Measurements from ENCODE around the gene PDLIM3. TPM values are rescaled to one million over a fixed set of nuclear protein-coding genes. Genes with fewer than 3 reads are reported as not detected.

The PDLIM3 gene
- total RNA-seq, 1 donor = 15.1 TPM

DNA sequence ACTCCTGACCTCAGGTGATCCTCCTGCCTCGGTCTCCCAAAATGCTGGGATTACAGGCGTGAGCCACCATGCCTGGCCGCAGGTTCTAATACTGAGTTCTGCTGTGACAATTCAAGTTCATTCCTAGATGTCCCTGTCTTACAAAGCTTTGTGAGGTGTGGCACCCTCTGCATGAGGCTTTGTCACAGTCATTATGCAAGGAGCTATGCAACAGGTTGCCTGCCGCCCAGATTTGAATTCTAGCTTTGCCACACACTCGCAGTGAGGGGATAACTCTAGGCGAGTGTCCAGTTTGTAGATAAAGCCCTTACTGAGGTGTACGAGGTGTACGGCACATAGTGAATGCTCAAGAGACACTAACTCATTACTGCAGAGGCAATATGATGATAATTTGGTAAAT, 67.3 kb downstream of the PDLIM3 start:
- no peak for DNase-seq (ENCODE audit: low read depth)
- TF ChIP-seq, protein P1, sequence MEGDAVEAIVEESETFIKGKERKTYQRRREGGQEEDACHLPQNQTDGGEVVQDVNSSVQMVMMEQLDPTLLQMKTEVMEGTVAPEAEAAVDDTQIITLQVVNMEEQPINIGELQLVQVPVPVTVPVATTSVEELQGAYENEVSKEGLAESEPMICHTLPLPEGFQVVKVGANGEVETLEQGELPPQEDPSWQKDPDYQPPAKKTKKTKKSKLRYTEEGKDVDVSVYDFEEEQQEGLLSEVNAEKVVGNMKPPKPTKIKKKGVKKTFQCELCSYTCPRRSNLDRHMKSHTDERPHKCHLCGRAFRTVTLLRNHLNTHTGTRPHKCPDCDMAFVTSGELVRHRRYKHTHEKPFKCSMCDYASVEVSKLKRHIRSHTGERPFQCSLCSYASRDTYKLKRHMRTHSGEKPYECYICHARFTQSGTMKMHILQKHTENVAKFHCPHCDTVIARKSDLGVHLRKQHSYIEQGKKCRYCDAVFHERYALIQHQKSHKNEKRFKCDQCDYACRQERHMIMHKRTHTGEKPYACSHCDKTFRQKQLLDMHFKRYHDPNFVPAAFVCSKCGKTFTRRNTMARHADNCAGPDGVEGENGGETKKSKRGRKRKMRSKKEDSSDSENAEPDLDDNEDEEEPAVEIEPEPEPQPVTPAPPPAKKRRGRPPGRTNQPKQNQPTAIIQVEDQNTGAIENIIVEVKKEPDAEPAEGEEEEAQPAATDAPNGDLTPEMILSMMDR (IDR thresholded peaks at IDR 0.05; ENCODE audit: insufficient read depth, low read depth, low read length) = no peak
- H3K4me3 ChIP-seq (ENCODE audit: low read depth, low read length) = no peak overlapping the region

DNA sequence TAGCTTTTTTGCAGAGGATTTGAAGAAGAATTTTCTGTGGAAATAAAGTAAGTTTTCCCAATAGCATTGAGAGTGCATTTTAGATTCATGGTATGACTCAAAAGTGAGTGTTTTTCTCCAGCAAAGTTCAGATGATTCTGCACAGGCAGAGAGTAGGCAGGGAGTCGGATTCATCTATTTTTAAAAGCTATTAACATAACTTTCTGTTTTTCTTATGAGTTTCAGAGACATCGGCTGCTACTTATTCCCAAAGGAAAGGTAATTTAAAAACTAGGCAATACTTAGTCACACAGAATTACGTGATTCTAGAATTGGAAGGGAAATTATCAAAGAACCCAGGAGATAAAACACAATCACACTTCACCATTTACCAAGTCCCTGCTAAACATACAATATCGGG, 68.2 kb downstream of the PDLIM3 start:
- no peak for DNase-seq (ENCODE audit: low read depth)
- H3K4me3 ChIP-seq (ENCODE audit: low read depth, low read length) = no peak overlapping the region
- TF ChIP-seq, protein P1 (IDR thresholded peaks at IDR 0.05; ENCODE audit: insufficient read depth, low read depth, low read length) = no peak

DNA sequence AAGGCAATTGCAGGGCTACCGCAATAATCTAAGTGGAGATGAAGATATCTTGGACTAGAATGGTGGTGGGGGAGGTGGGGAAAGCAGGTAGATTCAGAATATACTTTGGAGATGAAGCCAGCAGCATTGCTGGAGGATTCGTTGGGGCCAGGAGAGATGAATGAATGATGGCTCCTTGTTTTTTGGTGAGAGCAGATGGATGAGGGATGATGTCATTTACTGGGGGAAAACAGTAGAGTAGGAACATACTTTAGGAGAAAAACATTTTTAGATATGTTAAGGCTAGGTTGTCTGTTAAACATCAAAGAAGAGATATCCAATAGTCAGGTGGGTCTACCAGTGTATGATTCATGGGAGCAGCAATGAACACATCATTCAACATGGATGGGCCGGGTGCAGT, 69.6 kb downstream of the PDLIM3 start:
- no peak for DNase-seq (ENCODE audit: low read depth)
- no peak overlapping the region for H3K4me3 ChIP-seq (ENCODE audit: low read depth, low read length)
- TF ChIP-seq, protein P1 (IDR thresholded peaks at IDR 0.05; ENCODE audit: insufficient read depth, low read depth, low read length) = no peak

DNA sequence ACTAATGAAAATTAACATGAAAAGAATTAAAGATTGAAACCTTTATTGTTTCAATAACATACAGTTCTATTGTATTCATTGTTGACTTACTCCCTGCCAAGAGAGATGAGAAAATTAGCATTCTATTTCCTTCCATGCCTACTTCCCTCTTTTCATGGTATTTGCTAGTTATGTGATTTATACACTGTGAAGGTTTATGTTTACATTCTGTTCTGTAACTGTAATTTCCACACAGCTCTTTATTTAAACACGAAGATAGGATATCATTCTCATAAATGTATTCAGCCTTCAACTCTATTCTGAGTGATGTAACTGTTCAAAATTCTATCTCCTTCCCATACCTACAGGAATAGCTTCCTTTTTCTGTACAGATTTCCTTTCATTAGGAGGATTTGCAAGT, 70.4 kb downstream of the PDLIM3 start:
- TF ChIP-seq, protein P1 (IDR thresholded peaks at IDR 0.05; ENCODE audit: insufficient read depth, low read depth, low read length) = no peak

DNA sequence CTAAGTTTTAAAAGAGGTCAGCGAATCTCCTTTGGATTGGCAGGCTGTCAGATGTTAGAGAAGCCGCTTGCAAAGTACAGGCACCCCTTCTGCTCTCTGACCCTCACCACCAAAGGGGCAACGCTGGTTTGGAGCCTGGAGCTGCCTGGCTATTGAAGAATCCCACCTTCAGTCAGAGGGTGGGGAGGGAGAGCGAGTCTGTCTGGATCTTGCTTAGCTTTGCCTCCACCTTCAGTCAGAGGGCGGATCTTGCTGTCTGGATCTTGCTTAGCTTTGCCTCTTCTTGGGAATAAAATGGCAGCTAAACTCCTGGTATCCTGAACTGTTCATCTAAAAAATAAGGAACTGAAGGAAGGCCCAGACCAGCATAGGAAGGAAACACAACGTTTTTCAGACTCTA, 71.1 kb downstream of the PDLIM3 start:
- TF ChIP-seq, protein P1 (IDR thresholded peaks at IDR 0.05; ENCODE audit: insufficient read depth, low read depth, low read length) = no peak
- H3K4me3 ChIP-seq (ENCODE audit: low read depth, low read length) = no peak overlapping the region
- no peak for DNase-seq (ENCODE audit: low read depth)

More for the DNA sequence above, 70.4 kb downstream of the PDLIM3 start:
- H3K4me3 ChIP-seq (ENCODE audit: low read depth, low read length) = no peak overlapping the region
- peak; percentile 40 for DNase-seq (ENCODE audit: low read depth)

DNA sequence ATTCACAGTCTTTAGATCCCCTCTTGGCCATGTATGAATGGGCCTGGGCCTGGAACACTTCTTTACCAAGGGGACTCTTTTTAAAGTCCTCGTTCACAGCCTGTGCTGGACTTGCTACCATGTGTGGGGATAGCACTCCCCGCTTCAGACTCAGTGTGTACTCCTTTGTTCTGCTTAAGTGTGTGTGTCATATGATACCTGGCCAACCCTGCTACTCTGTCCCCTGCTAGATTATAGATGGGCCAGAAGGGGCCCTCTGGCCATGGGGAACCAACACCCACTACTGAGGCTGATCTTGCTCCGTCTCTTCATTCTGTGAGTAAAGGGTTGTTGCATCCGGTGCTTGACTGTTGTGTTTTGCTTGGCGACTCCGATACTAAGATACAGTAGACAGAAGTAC, 71.8 kb downstream of the PDLIM3 start:
- no peak for DNase-seq (ENCODE audit: low read depth)
- TF ChIP-seq, protein P1 (IDR thresholded peaks at IDR 0.05; ENCODE audit: insufficient read depth, low read depth, low read length) = no peak
- H3K4me3 ChIP-seq (ENCODE audit: low read depth, low read length) = no peak overlapping the region

DNA sequence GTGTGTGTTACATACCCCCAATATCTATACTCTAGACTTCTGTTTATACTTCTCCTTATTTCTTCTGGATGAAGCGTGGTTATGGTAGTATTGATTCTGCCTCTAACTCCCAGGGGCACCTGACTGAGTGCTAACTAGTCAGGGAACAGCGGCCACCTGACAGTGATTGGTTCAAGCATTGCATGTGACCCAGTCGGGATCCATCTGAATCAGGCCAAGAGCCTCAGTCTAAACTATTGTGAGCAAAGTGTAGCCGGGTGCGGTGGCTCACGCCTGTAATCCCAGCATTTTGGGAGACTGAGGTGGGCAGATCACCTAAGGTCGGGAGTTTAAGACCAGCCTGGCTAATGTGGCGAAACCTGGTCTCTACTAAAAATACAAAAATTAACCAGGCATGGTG, 73.7 kb downstream of the PDLIM3 start:
- no peak for DNase-seq (ENCODE audit: low read depth)
- no peak overlapping the region for H3K4me3 ChIP-seq (ENCODE audit: low read depth, low read length)
- TF ChIP-seq, protein P1 (IDR thresholded peaks at IDR 0.05; ENCODE audit: insufficient read depth, low read depth, low read length) = no peak

All from fibroblast of villous mesenchyme (primary cell).